ENCODE measurements around the gene MED12L.

- TF ChIP-seq CTCF (IDR thresholded peaks at IDR 0.05) (peak in 5 of 6 experiments; percentile 70 to 83 (median 78)), POLR2A (IDR thresholded peaks at IDR 0.05) (no peak)
These were observed 60.7 kb downstream of the MED12L start for GRCh38 chr3:151146071-151146730.

Measured in Peyer's patch (tissue), 4 donors.